ENCODE results near the gene CDKN1A.

The CDKN1A gene

DNA sequence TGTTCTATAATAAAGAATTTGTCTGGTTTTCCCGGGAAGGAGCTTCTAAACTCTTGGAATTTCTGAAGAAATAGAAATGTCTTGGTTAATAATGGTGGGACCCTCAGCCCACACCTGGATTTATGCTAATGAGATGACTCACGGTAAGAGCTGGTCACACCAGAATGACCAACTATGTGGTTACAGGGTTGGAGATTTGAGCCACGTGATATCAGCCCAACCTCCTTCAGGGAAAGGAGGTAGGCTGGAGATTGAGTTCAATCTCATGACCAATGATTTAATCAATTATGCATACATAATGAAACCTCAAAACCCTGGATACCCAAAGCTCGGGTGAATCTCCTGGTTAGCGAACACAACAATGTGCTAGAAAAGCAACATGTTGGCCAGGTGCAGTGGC, 22.1 kb upstream of the CDKN1A start:
- DNase-seq (ENCODE audit: low read depth), result no peak

DNA sequence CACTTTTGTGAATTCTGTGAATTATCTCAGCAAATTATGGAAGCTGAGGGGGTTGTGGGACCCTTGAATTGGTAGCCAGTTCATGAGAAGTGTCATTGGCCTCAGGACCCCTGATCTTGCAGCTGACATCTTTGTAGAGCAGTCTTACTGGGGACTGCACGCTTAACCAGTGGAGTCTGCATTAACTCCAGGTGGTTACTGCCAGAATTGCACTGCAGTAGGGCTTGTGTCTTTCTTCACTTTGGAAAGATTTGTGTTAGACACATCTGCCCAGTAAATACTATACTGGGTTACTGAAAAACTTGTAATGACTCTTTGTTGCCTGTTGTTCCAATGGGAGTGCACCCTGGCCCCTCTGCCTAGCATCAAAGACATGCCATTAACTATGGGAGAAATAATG, 21.2 kb upstream of the CDKN1A start:
- DNase-seq (ENCODE audit: low read depth), result no peak

DNA sequence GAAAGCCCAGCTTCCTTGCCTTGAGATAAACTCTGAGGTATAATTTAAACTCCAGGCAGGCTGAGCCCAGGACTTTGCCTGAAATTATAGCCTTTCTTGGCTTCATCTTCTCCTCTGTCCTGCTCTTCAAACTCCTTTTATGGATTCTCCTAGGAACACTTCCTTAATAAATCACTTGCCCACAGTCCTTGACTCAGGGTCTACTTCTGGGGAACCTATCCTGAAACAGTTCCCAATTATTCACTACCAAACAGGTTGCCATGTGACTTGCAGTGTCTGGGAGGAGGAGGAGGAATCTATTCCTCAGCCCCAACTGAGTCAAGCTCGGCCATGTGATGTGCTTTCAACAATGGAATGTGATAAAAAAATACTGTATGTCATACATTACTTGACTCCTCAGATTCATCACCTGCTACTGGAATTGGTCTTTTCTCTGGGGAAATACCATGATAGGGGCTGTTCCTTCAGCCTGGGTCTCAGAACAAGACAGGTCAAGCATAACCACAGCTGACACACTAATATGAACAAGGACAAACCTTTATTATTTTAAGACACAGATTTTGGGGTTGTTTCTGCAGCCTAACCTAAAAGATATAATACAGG, 20.5 kb upstream of the CDKN1A start:
- no peak for DNase-seq (ENCODE audit: low read depth)

DNA sequence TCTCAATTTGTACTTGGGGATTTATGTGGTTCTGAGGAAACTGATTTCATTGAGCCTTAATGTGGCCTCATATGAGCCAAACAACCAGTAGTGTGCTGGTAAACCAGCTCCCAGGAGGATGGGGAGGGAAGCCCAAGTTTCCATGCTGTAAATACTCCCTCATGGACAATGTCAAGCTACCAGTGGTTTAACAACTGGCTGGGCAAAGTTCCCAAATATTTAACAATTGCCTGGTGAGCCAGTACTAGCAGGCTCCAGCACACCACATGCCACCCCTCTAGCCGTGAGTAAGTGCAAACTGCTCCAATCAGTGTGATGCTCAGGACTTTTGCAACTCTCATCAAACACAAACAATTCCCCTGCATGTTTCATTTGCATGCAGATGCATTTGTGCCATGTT, 19.2 kb upstream of the CDKN1A start:
- no peak for DNase-seq (ENCODE audit: low read depth)

DNA sequence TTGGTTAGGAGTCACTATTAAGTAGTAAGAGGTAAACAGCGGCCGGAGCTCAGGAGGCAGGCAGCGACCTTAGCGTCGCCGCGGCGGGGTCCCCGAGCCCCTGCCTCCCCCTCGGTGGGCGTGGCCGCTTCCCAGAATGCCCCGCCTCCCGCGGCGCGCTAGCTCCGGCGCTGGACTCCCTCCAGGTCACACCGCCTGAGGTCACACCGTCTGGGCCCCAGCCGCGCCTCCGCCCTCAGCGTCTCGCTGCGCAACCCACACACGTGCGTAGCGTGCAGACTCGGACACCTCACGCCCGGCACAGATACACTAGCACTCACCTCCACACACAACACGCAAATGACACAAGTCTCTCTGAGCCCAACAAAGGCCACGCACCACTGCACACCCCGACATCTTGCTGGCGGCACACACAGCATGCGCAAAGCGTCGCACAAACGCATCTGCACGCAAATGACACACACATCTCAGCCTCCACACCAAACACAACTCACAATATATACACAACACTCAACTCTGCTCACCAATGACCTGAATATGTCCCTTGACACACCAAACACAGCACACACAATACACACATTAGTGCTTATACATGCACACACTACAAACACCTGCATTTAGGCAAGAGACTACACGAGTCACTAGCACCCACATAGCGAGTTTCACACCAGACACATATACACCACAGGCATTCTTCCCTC, 17.6 kb upstream of the CDKN1A start:
- no peak for DNase-seq (ENCODE audit: low read depth)

DNA sequence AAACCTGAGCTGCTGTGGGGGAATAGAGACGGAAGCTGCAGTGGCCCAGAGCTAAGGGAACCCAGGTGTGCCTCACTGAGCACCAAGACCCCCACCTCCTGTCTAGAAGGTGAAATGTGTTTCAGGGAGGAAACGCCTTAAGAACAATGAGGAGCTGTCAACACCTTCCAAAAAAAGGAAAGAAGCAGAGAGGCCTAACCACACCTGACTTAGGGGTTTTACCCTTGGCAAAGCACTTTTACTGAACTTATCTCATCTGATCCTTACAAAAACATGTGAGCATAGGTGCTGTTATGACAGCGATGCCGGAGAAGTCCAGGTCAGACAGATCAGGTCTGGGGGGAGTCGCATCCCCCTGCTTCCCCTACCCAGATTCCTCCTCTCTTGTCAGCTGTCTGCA, 16.1 kb upstream of the CDKN1A start:
- no peak for DNase-seq (ENCODE audit: low read depth)

DNA sequence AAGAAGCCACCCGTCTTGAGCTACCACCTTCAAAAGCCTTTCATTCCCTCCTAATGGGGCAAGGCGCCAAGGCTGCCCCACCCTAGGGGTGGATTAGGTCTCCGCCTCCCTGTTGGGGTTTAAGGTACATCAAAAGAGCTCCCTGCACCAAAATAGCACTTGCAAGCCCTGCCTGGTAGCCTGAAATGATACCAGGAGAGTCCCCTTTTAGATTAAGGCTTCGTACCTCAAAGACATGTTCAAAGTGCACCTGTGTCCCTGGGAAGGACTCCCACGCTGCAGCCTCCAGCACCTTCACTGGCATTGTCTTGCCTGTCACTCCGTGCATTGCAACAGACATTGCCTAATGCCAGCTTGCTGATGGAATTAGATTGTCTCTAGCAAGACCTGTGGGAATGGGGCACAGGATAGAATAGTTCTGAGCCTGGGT, 15.7 kb upstream of the CDKN1A start:
- no peak for DNase-seq (ENCODE audit: low read depth)

DNA sequence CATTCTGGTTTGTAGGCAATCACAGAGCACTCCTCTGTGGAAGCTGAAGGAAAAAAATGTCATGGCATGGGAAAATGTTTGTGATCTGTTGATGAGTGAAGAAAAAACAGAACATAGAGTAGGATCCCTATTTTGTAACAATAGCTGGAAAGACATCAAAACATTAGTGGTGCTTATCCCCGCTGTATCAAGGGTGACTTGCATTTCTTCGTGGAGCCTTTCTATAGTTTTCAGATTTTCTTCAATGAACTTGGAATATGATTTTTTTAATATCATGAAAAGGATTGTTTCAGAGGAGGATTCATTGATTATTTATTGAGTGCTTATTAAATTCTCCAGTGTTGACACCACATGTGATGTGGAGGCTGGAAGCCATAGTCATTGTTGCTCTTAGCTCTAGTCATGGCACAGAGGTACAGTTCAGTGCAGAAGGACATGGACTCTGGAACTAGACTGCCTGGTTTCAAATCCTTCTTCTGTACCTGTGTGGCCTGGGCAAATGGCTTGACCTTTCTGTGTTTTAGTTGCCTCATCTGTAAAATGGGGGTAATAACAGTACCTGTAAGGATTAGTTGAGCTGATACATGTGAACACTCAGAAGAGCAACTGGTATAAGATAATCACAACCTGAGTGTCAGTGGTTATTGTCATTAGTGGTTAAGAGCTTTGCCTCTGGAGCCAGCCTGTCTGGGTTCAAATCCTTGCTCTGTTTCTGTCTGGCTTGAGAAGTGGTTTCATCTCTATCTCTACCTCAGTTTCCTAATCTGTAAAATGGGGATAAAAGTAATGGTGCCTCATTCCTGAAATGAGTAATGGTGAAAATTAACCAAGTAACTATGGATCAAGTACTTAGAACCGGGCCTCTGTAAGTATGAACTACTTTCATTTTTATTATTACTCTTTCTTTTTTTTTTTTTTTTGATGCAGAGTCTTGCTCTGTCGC, 14.7 kb upstream of the CDKN1A start:
- DNase-seq (ENCODE audit: low read depth), result no peak

DNA sequence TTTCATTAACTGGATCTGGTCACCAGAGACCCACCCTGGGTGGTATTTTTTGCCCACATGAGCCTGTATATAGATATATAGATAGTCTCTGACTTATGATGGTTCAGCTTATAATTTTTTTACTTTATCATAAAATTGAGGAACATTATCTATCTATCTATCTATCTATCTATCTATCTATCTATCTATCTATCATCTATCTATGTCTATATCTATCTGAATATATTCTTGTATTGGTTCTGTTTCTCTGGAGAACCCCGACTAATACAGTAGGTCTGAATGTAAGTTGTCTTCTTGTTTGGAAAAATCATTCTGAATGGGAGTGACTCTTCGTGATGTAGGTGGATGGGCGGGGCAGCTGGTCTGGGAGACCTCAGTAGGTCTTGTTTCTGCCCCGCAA, 13.3 kb upstream of the CDKN1A start:
- no peak for DNase-seq (ENCODE audit: low read depth)

DNA sequence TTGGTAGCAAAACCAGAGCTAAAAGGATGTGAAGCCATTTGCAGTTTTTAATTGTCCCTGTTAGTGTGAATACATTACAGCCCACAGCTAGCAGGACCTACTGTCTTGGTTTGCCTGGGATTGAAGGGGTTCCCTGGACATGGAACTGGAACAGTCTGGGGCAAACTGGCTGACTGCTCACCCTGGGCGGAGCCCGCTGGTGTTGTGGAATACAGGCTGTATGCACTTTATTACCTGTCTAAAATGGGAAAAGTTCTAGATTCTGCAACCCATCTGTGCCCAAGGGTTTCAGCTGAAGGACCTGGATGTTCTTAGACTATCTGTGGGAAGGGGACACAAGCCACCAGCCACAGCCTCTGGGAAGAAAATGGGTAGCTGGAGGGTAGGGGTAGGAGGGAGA, 12.2 kb upstream of the CDKN1A start:
- no peak for DNase-seq (ENCODE audit: low read depth)

DNA sequence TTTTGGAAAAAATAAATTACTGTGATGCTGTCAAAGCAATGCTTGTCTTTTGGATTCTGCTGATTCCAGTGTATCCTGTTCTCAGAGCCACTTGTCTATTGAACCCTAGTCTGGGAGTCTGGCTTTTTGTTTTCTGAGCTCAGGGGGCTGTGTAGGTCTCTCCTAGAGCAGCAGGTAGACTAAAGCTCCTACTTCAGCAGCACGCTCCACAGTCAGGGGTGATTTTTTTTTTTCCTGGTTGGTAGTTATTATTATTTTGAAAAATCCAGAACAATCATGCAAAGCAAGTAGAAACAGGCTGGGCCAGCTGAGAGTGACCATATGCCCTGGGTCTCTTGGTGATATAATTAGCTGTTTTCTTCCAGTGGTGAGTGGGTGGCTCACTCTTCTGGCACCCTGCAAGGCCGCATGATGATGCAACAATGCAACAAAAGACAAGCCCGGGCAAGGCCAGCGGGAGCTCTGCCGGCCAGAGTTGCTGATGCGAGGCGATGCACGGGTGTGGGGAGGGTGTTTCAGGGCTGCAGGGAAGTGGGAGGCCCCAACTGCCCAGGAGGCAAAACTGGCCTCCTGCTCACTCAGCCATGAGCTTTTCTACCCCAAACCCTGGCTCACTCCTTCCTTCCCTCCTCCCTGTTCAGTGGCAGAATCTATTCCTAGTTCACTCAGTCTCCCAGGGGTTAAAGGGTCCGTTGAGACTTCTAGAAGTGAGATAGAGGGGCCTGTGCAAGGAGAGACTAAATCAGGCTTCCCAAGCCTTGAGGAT, 11.5 kb upstream of the CDKN1A start:
- DNase-seq (ENCODE audit: low read depth), result no peak

DNA sequence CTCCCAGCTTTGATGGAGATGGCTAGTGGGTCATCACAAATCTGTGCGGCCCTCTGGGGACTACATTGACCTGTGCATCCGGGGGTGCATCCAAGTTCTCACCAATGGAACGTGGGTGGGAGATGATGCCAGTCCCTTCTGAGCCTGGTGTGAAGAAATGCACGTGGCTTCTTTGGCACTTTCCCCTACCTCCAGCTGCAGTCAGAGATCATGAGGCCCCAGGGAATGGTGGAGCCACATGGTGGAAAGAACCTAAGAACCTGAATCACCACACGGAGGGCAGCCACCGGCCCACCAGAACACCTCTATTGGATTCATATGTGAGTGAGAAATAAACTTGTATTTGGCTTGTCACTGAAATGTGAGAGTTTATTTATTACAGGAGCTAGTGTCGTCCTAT, 9.9 kb upstream of the CDKN1A start:
- no peak for DNase-seq (ENCODE audit: low read depth)

DNA sequence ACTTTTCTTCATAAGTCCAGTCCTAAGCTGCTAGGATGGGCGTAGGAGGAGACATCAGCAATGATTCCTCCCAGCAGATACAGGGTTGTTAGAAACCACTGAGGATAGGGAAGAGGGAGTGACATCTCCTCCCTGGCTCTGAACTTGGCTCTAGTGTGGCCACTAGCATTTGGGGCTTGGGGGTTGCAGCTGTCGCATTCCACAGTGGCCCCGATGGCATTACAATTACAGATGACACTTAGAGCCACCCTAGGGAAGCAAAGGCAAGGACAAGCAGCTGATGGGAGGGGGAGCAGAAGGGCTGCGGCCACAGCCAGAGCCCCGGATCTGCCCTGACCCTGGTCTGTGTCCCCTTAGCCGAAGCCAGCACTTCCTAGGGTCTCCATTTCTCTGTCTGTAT, 9.5 kb upstream of the CDKN1A start:
- no peak for DNase-seq (ENCODE audit: low read depth)

DNA sequence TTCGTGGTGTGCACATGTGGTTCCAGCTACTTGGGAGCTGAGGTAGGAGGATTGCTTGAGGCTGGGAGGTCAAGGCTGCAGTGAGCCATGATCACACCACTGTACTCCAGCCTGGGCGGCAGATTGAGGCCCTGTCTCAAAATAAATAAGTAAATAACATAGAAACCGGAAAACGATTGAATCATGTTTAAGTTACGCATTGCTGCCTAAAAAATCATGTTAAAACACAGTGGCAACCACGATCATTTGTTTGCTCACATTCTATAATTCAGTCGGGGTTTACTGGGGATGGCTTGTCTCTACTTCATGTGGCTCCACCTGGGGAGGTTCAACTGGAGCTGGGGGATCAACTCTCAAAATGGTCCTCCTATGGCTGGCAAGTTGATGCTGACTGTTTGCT, 8.2 kb upstream of the CDKN1A start:
- no peak for DNase-seq (ENCODE audit: low read depth)

DNA sequence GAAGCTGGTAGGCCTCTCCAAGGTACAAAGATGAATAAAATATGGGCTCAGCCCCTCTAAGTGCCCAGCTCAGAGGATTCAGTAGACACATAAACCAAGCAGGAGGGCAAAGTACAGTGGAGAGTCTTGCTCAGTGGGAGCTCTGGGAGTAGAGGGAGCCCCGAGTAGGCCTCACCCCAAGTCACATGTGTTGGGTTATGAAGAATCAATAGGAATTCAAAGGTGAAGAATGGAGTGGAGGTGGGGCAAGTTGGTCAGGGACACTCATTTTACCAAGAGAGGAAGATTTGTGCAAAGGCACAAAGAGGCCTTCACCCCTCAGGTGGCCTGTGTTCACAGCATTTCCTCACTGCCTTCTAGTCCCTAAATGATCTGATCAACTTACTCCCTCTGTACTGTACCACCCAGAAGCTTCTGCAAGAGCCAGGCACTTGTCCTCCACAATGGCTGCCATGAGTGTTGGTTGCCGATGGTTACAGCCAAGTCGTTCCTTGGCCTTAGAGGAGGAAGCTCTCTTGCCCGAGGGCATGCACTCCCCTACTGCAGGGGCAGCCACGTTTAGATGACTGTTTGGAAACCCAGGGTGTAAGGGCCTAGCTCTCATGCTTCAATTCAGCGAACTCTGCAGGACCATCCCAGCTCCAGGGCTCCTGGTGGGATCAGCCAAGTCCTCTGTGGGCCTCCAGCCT, 6.7 kb upstream of the CDKN1A start:
- no peak for DNase-seq (ENCODE audit: low read depth)

DNA sequence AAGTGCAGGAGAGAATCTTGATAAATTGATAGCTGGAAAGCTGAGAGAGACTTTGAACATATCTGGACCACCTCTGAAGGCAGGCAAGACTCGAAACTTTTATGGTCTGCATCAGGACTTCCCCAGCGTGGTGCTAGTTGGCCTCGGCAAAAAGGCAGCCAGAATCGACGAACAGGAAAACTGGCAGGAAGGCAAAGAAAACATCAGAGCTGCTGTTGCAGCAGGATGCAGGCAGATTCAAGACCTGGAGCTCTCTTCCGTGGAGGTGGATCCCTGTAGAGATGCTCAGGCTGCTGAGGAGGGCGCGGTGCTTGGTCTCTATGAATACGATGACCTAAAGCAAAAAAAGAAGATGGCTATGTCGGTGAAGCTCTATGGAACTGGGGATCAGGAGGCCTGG, 4.6 kb upstream of the CDKN1A start:
- DNase-seq (ENCODE audit: low read depth), result no peak

DNA sequence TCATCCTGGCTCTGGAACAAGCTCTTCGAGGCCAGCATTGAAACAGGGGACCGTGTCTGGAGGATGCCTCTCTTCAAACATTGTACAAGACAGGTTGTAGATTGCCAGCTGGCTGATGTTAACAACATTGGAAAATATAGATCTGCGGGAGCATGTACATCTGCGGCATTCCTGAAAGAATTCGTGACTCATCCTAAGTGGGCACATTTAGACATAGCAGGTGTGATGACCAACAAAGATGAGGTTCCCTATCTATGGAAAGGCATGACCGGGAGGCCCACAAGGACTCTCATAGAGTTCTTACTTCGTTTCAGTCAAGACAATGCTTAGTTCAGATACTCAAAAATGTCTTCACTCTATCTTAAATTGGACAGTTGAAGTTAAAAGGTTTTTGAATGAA, 3.6 kb upstream of the CDKN1A start:
- no peak for DNase-seq (ENCODE audit: low read depth)

DNA sequence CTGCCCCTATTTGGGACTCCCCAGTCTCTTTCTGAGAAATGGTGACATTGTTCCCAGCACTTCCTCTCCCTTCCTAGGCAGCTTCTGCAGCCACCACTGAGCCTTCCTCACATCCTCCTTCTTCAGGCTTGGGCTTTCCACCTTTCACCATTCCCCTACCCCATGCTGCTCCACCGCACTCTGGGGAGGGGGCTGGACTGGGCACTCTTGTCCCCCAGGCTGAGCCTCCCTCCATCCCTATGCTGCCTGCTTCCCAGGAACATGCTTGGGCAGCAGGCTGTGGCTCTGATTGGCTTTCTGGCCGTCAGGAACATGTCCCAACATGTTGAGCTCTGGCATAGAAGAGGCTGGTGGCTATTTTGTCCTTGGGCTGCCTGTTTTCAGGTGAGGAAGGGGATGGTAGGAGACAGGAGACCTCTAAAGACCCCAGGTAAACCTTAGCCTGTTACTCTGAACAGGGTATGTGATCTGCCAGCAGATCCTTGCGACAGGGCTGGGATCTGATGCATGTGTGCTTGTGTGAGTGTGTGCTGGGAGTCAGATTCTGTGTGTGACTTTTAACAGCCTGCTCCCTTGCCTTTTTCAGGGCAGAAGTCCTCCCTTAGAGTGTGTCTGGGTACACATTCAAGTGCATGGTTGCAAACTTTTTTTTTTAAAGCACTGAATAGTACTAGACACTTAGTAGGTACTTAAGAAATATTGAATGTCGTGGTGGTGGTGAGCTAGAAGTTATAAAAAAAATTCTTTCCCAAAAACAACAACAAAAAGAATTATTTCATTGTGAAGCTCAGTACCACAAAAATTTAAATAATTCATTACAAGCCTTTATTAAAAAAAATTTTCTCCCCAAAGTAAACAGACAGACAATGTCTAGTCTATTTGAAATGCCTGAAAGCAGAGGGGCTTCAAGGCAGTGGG, 2.1 kb upstream of the CDKN1A start:
- no peak for DNase-seq (ENCODE audit: low read depth)

DNA sequence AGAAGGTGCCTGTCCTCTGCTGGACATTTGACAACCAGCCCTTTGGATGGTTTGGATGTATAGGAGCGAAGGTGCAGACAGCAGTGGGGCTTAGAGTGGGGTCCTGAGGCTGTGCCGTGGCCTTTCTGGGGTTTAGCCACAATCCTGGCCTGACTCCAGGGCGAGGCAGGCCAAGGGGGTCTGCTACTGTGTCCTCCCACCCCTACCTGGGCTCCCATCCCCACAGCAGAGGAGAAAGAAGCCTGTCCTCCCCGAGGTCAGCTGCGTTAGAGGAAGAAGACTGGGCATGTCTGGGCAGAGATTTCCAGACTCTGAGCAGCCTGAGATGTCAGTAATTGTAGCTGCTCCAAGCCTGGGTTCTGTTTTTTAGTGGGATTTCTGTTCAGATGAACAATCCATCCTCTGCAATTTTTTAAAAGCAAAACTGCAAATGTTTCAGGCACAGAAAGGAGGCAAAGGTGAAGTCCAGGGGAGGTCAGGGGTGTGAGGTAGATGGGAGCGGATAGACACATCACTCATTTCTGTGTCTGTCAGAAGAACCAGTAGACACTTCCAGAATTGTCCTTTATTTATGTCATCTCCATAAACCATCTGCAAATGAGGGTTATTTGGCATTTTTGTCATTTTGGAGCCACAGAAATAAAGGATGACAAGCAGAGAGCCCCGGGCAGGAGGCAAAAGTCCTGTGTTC, 1.3 kb upstream of the CDKN1A start:
- DNase-seq (ENCODE audit: low read depth), result no peak

Measured in stimulated activated CD8-positive, alpha-beta memory T cell treated with anti-CD3 and anti-CD28 coated beads, Interleukin-12 subunit alpha, Interleukin-12 subunit beta, amount 100 ng/mL, for 1 hour (primary cell).